ENCODE results near the gene RER1. TPM values are rescaled to one million over a fixed set of nuclear protein-coding genes. Genes with fewer than 3 reads are reported as not detected.

RER1 gene
- polyA plus RNA-seq, 4 donors, result 108 to 124 (median 121) TPM

DNA sequence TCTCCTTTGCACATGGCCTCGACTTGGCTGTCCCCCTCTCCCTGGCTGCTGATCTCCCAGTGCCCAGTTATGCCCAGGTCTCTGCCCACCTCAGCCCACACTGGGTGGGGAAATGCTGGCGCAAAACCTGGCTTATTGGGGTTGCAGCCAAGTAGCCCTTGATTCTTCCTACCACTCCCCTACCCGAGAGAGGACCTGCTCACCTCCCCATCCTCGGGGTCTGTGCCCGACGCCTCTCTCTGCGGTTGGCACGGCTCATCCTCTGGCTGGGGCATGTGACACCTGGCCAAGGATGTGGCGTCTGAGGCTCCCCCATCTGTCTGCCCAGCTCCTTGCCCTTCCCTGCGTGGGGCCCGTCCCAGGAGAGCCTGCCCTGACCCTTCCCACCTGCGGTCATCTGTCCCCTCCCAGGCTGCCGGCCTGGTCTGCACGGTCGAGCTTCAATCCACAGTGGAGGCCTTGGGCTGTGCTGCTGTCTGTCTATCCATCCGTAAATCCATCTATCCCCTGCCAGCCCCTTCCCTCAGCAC, 27.2 kb downstream of the RER1 start:
- no peak for DNase-seq (ENCODE audit: low read depth in 4 of 4, low spot score in 2 of 4)

- DNase-seq (ENCODE audit: low read depth in 4 of 4, low spot score in 2 of 4), result no peak
Measured at GRCh38 chr1:2419416-2419815, 27.8 kb downstream of the RER1 start.

GRCh38 chr1:2422523-2422922, 30.9 kb downstream of the RER1 start:
- DNase-seq (ENCODE audit: low read depth in 4 of 4, low spot score in 2 of 4), result no peak

GRCh38 chr1:2425892-2426291, 34.3 kb downstream of the RER1 start:
- DNase-seq (ENCODE audit: low read depth in 4 of 4, low spot score in 2 of 4), result no peak

GRCh38 chr1:2426540-2426939, 34.9 kb downstream of the RER1 start:
- DNase-seq (ENCODE audit: low read depth in 4 of 4, low spot score in 2 of 4), result no peak

- no peak for DNase-seq (ENCODE audit: low read depth in 4 of 4, low spot score in 2 of 4)
Measured at GRCh38 chr1:2427051-2427450, 35.4 kb downstream of the RER1 start.

- DNase-seq (ENCODE audit: low read depth in 4 of 4, low spot score in 2 of 4), result no peak
Measured at GRCh38 chr1:2427976-2428375, 36.3 kb downstream of the RER1 start.

DNA sequence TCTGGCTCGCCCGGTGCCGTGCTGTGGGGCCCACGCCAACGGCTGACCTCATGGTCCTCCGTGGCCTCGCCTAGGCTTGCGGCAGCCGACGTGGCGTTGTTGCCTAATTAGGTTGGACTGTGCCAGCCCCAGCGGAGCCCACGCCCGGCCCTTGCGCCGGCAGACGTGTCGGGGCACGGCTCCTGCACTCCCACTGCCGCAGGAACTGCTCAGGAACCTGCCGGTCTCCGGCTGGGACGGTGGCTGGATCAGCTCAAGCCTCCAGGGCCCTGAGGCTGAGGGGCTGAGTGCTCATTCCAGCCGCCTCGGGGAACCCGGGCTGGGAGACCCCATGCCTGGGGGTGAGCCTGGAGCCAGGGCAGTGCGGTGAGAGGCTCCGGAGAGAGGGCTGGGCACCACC, 36.8 kb downstream of the RER1 start:
- DNase-seq (ENCODE audit: low read depth in 4 of 4, low spot score in 2 of 4), result no peak

DNA sequence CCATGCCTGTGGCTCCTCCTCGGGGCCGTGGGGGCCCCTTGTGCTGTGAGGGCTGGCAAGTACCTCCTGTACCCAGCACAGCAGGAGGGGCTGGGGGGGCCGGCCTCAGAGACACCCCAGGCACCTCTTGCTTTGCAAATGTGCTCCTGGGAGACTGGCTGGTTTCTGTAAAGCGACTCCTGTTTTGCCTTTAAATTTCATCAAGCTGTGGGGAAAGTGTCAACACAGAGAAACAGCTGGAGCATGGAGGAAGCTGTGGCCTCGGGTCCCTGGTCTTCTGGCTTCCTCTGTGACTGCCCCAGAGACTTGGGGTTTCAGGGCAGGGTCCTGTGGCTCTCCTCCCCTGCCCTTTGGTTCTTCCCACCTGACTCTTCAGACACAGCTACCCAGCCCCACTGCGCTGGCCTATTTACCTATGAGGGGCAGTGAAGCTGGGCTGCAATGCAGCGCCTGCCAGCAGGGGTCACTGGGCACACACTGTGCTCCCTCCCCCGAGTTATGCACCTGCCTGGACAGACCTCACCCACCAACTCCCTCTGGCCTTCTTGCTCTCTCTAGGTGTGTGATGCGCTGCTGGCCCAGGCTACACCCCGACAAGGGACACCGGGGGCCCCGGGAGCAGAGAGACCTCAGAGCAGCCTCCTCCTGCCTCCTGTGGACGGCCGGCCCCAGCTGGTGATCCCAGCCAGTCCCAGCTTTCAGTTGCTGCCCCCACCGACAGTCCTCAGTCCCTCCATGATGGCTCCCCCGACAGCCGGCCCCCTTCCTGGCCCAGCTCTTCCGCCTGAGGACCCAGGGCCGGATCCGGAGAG, 38.3 kb downstream of the RER1 start:
- no peak for DNase-seq (ENCODE audit: low read depth in 4 of 4, low spot score in 2 of 4)

DNA sequence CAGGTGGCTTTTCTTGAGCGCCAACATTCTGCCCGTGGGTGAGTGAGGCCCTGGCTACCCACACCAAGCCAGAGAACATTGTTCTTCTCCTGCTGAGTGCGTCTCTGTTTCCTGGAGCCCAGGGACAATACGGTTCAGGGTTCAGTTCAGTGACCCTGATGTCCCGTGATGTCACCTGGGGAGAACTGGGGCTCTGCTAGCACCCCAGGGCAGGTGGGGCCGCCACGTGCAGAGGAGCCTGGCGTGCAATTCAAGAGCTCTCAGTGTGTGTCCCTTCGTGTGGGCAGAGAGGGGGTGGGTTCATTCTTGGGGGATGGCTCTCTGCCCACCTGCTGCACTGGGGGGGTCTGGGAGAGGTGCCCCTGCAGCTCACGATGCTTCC, 38.9 kb downstream of the RER1 start:
- no peak for DNase-seq (ENCODE audit: low read depth in 4 of 4, low spot score in 2 of 4)

DNA sequence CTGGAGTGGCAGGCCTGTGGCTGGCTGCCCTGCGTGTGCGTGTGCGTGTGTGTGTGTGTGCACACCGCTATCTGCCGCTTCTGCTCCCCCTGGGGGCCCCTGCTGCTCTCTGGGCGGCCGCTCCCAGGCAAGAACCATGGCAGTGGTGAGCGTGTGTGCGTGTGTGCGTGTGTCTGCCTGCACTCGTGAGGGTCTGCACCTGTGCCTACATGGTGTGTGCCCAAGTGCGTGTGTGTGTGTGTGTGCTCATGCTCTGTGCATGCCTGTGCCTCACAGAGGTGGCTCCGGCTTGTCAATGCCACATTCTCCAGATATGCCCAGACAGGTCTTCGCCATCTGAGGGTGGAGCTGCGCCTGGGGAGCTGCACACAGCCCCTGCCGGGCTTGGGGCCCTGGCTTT, 39.5 kb downstream of the RER1 start:
- no peak for DNase-seq (ENCODE audit: low read depth in 4 of 4, low spot score in 2 of 4)

- no peak for DNase-seq (ENCODE audit: low read depth in 4 of 4, low spot score in 2 of 4)
Measured at GRCh38 chr1:2431518-2431917, 39.9 kb downstream of the RER1 start.

- DNase-seq (ENCODE audit: low read depth in 4 of 4, low spot score in 2 of 4), result no peak
Measured at GRCh38 chr1:2432441-2432844, 40.8 kb downstream of the RER1 start.

DNA sequence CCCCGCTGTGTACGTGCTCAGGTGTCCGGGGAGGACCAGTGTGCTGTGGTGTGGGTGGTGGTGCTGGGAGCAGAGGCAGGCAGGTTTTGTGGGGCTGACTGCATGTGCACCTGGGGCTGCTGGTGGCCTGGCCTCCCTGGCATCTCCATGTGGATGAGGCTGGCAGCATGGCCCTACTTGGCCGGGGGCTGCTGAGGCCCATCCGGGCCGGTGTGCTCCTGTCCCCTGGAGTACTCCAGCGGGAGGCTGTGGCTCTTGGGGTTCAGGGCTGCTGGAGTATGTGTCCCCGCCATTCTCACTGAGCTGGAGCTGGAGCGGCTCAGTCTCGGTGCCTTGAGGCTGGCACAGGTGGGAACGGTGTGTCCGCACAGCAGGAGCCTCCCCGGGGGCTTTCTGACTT, 41.6 kb downstream of the RER1 start:
- no peak for DNase-seq (ENCODE audit: low read depth in 4 of 4, low spot score in 2 of 4)

DNA sequence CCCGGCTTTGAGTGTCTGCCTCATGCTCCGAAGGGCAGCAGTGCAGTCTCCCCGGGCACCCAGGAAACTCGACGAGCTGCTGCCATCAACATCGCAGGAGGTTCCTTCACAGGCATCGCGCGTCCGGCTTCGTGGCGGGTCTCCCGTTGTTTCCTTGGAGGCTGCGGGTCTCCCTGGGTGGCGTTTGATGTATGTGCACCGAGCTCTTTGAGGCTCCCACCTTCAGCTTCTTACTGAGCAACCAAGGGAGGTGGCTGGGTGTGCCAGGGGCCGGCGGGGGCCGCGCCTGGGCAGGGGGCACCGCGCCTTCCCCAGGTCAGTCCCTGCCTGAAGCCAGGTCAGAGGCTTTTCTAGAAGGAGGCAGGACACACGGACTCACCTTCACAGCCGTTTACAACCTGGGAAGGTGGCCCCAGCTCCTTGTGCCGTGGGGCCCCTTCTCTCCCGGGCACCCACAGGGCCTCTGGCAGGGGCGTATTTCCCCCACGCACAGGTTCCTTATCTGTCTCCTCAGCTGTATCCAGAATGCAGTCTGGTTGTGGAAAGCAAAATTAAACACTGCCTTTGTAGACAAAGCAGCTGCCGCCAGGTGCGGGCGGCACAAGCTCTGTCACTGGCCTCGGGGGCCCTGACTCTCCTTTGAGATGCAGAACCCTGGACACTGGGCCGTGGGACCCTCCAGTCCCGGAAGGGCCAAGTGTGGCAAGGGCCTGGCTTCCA, 42.5 kb downstream of the RER1 start:
- no peak for DNase-seq (ENCODE audit: low read depth in 4 of 4, low spot score in 2 of 4)

GRCh38 chr1:2435091-2435490, 43.5 kb downstream of the RER1 start:
- no peak for DNase-seq (ENCODE audit: low read depth in 4 of 4, low spot score in 2 of 4)

GRCh38 chr1:2435746-2436355, 44.2 kb downstream of the RER1 start:
- no peak for DNase-seq (ENCODE audit: low read depth in 4 of 4, low spot score in 2 of 4)

DNA sequence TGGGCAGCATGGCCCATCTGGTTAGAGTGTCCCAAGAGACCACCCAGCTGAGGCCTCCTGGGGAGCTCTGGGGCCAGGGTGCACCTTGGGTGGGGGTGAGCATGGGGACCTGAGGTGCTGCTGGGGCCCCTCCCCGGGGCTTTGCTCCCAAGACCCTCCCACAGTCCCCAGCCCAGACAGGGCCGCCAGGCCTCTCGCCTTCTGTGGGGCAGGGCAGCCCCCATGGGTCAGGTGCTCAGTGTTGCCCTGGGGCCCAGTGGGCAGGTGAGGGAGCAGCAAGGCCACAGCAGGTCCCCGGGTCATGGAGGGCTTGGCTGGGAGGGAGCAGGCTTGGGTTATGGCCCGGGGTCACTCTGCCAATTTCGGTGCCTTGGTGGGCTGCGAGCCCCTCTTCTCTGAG, 45.2 kb downstream of the RER1 start:
- DNase-seq (ENCODE audit: low read depth in 4 of 4, low spot score in 2 of 4), result no peak

DNA sequence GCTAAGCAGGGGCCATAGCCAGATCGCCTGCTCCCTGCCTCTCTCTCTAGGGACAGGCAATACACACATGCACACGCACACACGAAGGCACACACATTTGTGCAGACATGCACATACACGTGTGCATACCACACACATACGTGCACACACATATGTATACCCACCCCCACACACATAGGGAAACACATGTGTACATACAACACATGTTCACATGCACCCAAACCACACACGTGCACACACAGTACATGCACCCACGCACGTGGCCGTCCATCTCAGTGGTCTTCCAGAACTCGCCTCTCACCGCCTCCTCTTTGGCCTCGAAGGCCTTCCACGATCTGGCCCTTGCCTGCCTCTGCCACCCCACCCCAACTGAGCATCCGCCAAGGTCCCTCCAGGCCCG, 46.0 kb downstream of the RER1 start:
- DNase-seq (ENCODE audit: low read depth in 4 of 4, low spot score in 2 of 4), result no peak

DNA sequence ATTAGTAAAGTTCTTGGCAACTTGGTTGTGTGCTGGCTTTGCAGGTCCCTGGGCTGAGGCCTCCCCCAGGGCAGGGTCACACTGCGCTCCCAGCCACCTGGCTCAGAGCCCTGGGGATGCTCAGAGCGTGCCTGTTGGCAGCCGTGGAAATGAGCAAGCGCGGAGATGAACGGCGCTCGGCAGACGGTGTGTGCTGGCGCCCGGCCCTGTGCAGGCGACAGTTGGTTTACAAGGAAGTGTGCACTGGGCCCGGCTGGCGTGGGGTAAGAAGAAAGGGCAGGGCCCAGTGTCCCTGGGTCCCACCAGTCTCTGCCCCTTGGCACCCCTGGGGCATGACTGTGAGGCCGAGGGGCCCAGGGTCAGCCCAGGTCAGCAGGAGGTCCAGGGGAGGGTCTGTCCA, 46.4 kb downstream of the RER1 start:
- no peak for DNase-seq (ENCODE audit: low read depth in 4 of 4, low spot score in 2 of 4)

DNA sequence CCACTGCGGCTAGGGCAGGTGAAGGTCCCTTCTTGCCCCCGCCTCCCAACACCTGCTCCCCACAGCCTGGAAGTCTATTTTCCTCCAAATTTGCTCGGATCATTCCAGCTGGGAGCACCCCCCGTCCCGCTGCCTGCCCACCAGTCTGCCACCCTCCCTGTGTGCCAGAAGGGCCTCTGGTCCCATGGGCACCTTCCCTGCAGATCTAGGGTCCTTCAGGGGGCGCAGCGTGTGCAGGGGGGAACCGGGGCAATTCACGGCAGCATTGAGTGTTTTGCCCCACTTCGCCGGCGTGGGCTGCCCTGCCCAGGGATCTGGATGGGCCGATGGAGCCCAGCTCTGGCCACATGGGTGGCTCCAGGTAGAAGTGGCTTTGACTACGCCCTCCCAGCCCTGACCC, 47.0 kb downstream of the RER1 start:
- no peak for DNase-seq (ENCODE audit: low read depth in 4 of 4, low spot score in 2 of 4)

DNA sequence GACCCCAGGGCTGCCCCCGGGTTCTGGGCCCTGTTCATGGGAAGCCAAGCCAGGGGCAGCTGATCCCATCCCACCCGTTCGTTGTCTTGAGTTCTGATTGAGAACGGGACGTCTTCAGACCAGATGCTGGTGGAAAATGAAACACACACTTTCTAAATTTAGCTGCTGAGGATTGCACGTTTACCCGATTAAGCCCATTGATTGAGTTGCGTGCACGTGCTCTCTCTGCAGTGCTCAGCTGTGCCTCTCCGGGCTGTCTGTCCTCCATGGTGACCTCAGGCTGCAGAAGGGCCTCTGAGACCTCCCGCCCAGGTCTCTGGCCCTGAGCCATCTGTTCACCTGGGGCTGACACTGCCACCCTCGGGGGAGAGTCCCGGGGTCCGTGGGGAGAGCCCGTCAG, 47.7 kb downstream of the RER1 start:
- no peak for DNase-seq (ENCODE audit: low read depth in 4 of 4, low spot score in 2 of 4)

Measured in left renal cortex interstitium (tissue), 4 donors.